Pancreas (tissue), 10 donors: ENCODE data around the gene ZNF710. TPM values are rescaled to one million over a fixed set of nuclear protein-coding genes. Genes with fewer than 3 reads are reported as not detected.
A peak's percentile ranks its signal among the peaks of the same experiment; 100 is the strongest.

Experiments used
- ATAC-seq, 4 donors: fragments of 200-7000 bp; cut with Tn5 transposase; one replicate each; pipeline versions ENCODE4 v1.8.0 to v1.9.1; 2020; ENCODE audit warnings: mild to moderate bottlenecking in 4 of 4, moderate library complexity in 4 of 4
- DNase-seq, 6 donors: peaks; one replicate each; pipeline ENCODE4 v3.0.0-alpha.2; 2020
- FAIRE-seq: peaks from 2 replicates; lab custom pipeline; 2012; peaks lifted over from hg19 to GRCh38; lab: Jason Lieb, UNC
- H3K27ac ChIP-seq, 4 donors: fragments of 200-600 bp; sonication (generic); 1 replicate in 3 of 4; 2 replicates in 1 of 4; pipeline versions ENCODE4 v1.5.0 to v1.8.0; 2020
- H3K27me3 ChIP-seq, 4 donors: fragments of 200-600 bp; one replicate each; pipeline ENCODE4 v1.8.0; 2021
- H3K36me3 ChIP-seq, 3 donors: fragments of 200-600 bp; sonication (generic) in 1 of 3; one replicate each; pipeline versions ENCODE4 v1.5.0 to v1.8.0; 2020 to 2021
- H3K4me1 ChIP-seq, 3 donors: fragments of 200-600 bp; one replicate each; pipeline ENCODE4 v1.8.0; 2021
- H3K4me3 ChIP-seq, 4 donors: fragments of 200-600 bp; sonication (generic) in 2 of 4; one replicate each; pipeline versions ENCODE4 v1.5.0 to v1.8.0; 2020 to 2021
- H3K9me3 ChIP-seq, 4 donors: fragments of 200-600 bp; one replicate each; pipeline ENCODE4 v1.8.0; 2021
- CTCF ChIP-seq, 4 donors: fragments of 200-600 bp; sonication (generic) in 3 of 4; IDR thresholded peaks; one replicate each; pipeline versions ENCODE4 v1.5.0 to v1.8.0; 2021; ENCODE audit warnings: antibody characterized with exemption in 4 of 4
- WGBS, 2 donors: extraction: QIAGEN DNeasy Blood & Tissue Kit; methylation state at CpG; one replicate each; pipeline ENCODE4 v1.1.7; 2013; 5-methylcytosine and 5-hydroxymethylcytosine counted together
- intact Hi-C, 3 donors: fragments of 100-400 bp; cut with DNase I; formaldehyde crosslinking; loops; one replicate each; pipeline versions ENCODE4 v1.11.1 to v1.14.2; 2022
- polyA plus RNA-seq, 2 donors: library from polyadenylated mRNA; stranded (reverse); fragments of 200-250 nt; gene quantifications; one replicate each; pipeline ENCODE4 v1.2.3, GENCODE V29; 2013
- total RNA-seq, 6 donors: library from RNA; stranded (reverse); fragmentation: NEBNext Ultra II Directional in 4 of 6; extraction: Animal tissue kit (Norgen Biotek cat#: 25700) in 4 of 6; gene quantifications; one replicate each; pipeline versions ENCODE4 v1.2.1 to v1.2.4, GENCODE V29; 2021 to 2023
- donor health status: healthy with polysubstance abuse.
- donor health status: DM: no; HTN: no; CAD: no; lungs with moderate emphysema.
- donor health status: DM: no; HTN: no; CAD: no.
- donor health status: control.
- donor health status: control.
- donor health status: Bipolar disorder and iron deficiency.
- donor health status: DM: yes; HTN: yes; CAD: no.
- donor health status: DM: no; HTN: no; CAD: no.
- donor health status: DM: no; HTN: no; CAD: no.
- donor health status: DM: yes; HTN: yes; CAD: no.

Gene ZNF710
- total and polyA plus RNA-seq, 8 donors, result 31.9 to 298 (median 37.8) TPM

DNA sequence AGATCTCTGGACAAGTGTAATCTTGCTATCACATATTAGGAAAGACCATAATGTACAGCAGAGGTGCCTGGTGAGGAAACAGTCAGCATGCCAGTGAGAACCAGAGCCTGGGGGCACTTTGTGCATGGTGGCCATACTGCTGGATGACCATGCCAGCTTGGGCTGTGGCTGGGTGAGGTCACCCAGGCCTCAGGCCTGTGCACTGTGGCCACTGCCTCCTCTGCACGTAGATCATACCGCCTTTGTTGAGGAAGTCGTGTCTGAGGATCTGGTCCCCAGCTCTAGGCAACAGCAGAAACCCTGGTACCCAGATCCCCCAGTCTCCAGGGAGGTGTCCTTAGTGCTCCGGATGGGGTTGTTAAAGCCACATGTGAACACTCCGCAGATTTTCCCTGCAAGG lies 38.9 kb downstream of the ZNF710 start:
- ATAC-seq, result no peak

GRCh38 chr15:90040618-90041017 lies 39.5 kb downstream of the ZNF710 start:
- Histone ChIP-seq H3K27me3 (no peaks in the 10 kb centered on the region), H3K4me3 (no peak overlapping the region), H3K27ac (peak overlapping the region in 1 of 4 donors; percentile 1), H3K9me3 (no peaks in the 10 kb centered on the region), H3K36me3 (no peaks in the 10 kb centered on the region), H3K4me1 (peaks cover under 1 to 39% (median 15%) of the 10 kb centered on the region in 3 donors)
- intact Hi-C loops, result no loop called here
- FAIRE-seq, result no peak
- ATAC-seq, result no peak
- 45 to 51% methylated on average over 6 of the region's 6 CpGs for WGBS, 2 donors
- peak in 2 of 6 donors; percentile 9 to 16 for DNase-seq
- no peak for TF ChIP-seq CTCF (IDR thresholded peaks at IDR 0.05)

More for the DNA sequence above, 38.9 kb downstream of the ZNF710 start:
- Histone ChIP-seq H3K27ac (peak overlapping the region in 1 of 4 donors; percentile 1), H3K36me3 (no peaks in the 10 kb centered on the region), H3K4me1 (peaks cover 4 to 43% (median 19%) of the 10 kb centered on the region in 3 donors), H3K4me3 (no peak overlapping the region), H3K27me3 (no peaks in the 10 kb centered on the region), H3K9me3 (no peaks in the 10 kb centered on the region)
- WGBS, 2 donors, result 63 to 77% methylated on average over 5 of the region's 5 CpGs
- DNase-seq (peak in 2 of 6 donors; percentile 31 to 48), FAIRE-seq (no peak)
- intact Hi-C loops, result no loop called here
- TF ChIP-seq CTCF (IDR thresholded peaks at IDR 0.05), result no peak

- FAIRE-seq (no peak), DNase-seq (no peak), ATAC-seq (no peak)
- Histone ChIP-seq H3K27me3 (no peaks in the 10 kb centered on the region), H3K9me3 (no peaks in the 10 kb centered on the region), H3K27ac (no peak overlapping the region), H3K4me3 (no peak overlapping the region), H3K36me3 (no peaks in the 10 kb centered on the region), H3K4me1 (peaks cover 18 to 40% (median 27%) of the 10 kb centered on the region in 3 donors)
- WGBS, 2 donors, result 92 to 94% methylated on average over 12 of the region's 12 CpGs
- TF ChIP-seq CTCF (IDR thresholded peaks at IDR 0.05), result no peak
- intact Hi-C loops, result no loop called here
Measured at GRCh38 chr15:90042356-90042755, 41.2 kb downstream of the ZNF710 start.

GRCh38 chr15:90042766-90043529 lies 41.8 kb downstream of the ZNF710 start:
- ATAC-seq (no peak), DNase-seq (peak in 2 of 6 donors; percentile 57 to 67), FAIRE-seq (no peak)
- no peak for TF ChIP-seq CTCF (IDR thresholded peaks at IDR 0.05)
- intact Hi-C loops, result no loop called here
- Histone ChIP-seq H3K9me3 (no peaks in the 10 kb centered on the region), H3K4me1 (peaks cover 23 to 40% (median 27%) of the 10 kb centered on the region in 3 donors), H3K4me3 (no peak overlapping the region), H3K27me3 (no peaks in the 10 kb centered on the region), H3K36me3 (no peaks in the 10 kb centered on the region), H3K27ac (no peak overlapping the region)
- 91 to 92% methylated on average over 25 to 27 of the region's 27 CpGs for WGBS, 2 donors

DNA sequence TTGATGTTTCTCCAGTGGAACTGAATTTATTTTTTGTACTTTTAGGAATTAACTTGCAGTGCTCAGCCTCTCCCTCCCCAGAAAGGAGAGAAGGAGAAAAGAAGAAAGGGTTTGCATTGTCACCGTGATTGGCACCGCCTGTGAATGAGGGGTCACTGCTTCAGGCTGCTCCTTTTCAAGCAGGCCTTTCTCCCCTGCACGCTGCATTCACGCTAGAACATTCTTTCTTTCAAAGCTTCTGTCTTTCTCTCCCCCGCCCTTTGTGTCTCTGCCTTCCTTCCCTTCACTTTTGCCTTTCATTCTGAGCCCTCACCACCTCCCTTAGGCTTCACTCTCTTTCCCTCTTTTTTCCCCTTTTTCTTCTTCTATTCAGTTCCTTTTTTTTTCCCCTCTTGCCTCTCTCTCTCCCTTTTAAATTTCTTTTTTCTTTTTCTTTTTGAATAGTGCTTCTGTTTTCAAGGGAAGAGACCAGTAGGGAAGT lies 42.4 kb downstream of the ZNF710 start:
- FAIRE-seq, result no peak
- Histone ChIP-seq H3K27ac (no peak overlapping the region), H3K4me1 (peaks cover 29 to 42% (median 31%) of the 10 kb centered on the region in 3 donors), H3K9me3 (no peaks in the 10 kb centered on the region), H3K27me3 (no peaks in the 10 kb centered on the region), H3K4me3 (no peak overlapping the region), H3K36me3 (no peaks in the 10 kb centered on the region)
- intact Hi-C loops, result no loop called here
- TF ChIP-seq CTCF (IDR thresholded peaks at IDR 0.05), result no peak
- ATAC-seq, result no peak
- peak in 1 of 6 donors; percentile 18 for DNase-seq
- 97 to 98% methylated on average over 5 of the region's 5 CpGs for WGBS, 2 donors
